Psoas muscle (tissue), 8 donors: ENCODE data around the gene UBAP2. TPM values are rescaled to one million over a fixed set of nuclear protein-coding genes. Genes with fewer than 3 reads are reported as not detected.

Experiments used
- ATAC-seq, 4 donors: fragments of 200-7000 bp; cut with Tn5 transposase; one replicate each; pipeline ENCODE4 v1.9.1; 2020; ENCODE audit warnings: moderate library complexity in 3 of 4, mild to moderate bottlenecking in 2 of 4
- DNase-seq, 2 donors: peaks; one replicate each; pipeline ENCODE4 v3.0.0-alpha.2; 2020
- H3K27ac ChIP-seq: fragments of 200-600 bp; one replicate; pipeline ENCODE4 v1.8.0; 2022
- H3K27me3 ChIP-seq, 3 donors: fragments of 200-600 bp in 1 of 3; one replicate each; pipeline versions ENCODE4 v1.6.1 to v1.8.0; 2013 to 2022; ENCODE audit warnings: low read length in 2 of 3, mild to moderate bottlenecking in 2 of 3, moderate library complexity in 1 of 3; ENCODE audit not compliant: insufficient read depth in 3 of 3
- H3K36me3 ChIP-seq, 2 donors: fragments of 200-600 bp in 1 of 2; one replicate each; pipeline versions ENCODE4 v1.6.1 to v1.8.0; 2013 to 2022; ENCODE audit warnings: low read depth in 1 of 2, mild to moderate bottlenecking in 1 of 2, moderate library complexity in 1 of 2; ENCODE audit not compliant: insufficient read depth in 1 of 2
- H3K4me1 ChIP-seq: fragments of 200-600 bp; one replicate; pipeline ENCODE4 v1.8.0; 2022
- H3K4me3 ChIP-seq: fragments of 200-600 bp; one replicate; pipeline ENCODE4 v1.8.0; 2022; ENCODE audit warnings: mild to moderate bottlenecking
- H3K9me3 ChIP-seq: fragments of 200-600 bp; one replicate; pipeline ENCODE4 v1.8.0; 2022
- CTCF ChIP-seq: fragments of 200-600 bp; IDR thresholded peaks from one replicate; pipeline ENCODE4 v1.8.0; 2022; ENCODE audit warnings: antibody characterized with exemption
- WGBS, 3 donors: extraction: QIAGEN DNeasy Blood & Tissue Kit; methylation state at CpG; one replicate each; pipeline versions ENCODE4 v1.1.6 to v1.1.7; 2013; 5-methylcytosine and 5-hydroxymethylcytosine counted together
- intact Hi-C, 2 donors: fragments of 100-400 bp; cut with DNase I; formaldehyde crosslinking; loops; one replicate each; pipeline versions ENCODE4 v1.11.0 to v1.14.2; 2022
- polyA plus RNA-seq, 3 donors: library from polyadenylated mRNA; stranded (reverse); fragments of 200-250 nt; gene quantifications; one replicate each; pipeline ENCODE4 v1.2.3, GENCODE V29; 2013
- total RNA-seq, 4 donors: library from RNA; stranded (reverse); fragmentation: NEBNext Ultra II Directional in 2 of 4; extraction: Animal tissue kit (Norgen Biotek cat#: 25700) in 2 of 4; gene quantifications; one replicate each; pipeline versions ENCODE4 v1.2.1 to v1.2.4, GENCODE V29; 2021 to 2023
- donor health status: healthy with polysubstance abuse.
- donor health status: DM: no; HTN: no; CAD: no; lungs with moderate emphysema.
- donor health status: Bipolar disorder and iron deficiency.
- donor health status: healthy.
- donor health status: DM: yes; HTN: yes; CAD: no.
- donor health status: DM: no; HTN: no; CAD: no.
- donor health status: DM: no; HTN: no; CAD: no.
- donor health status: DM: yes; HTN: yes; CAD: no.

UBAP2 gene
- total and polyA plus RNA-seq, 7 donors = 14.4 to 46.3 (median 31.5) TPM

- Histone ChIP-seq H3K4me3 (no peak overlapping the region), H3K27me3 (no peaks in the 10 kb centered on the region), H3K36me3 (peaks cover 2 to 70% of the 10 kb centered on the region in 2 donors), H3K4me1 (peaks cover 4% of the 10 kb centered on the region), H3K27ac (no peak overlapping the region), H3K9me3 (no peaks in the 10 kb centered on the region)
- 83 to 91% (median 86%) methylated on average over 4 of the region's 4 CpGs for WGBS, 3 donors
- intact Hi-C loops = no loop called here
- ATAC-seq (peak in 1 of 4 donors; percentile 51), DNase-seq (no peak)
- no peak for TF ChIP-seq CTCF
Measured at GRCh38 chr9:34010979-34011378, 37.7 kb downstream of the UBAP2 start.

GRCh38 chr9:34001951-34002350 is 46.7 kb downstream of the UBAP2 start:
- WGBS, 3 donors = 77 to 87% (median 87%) methylated on average over 2 of the region's 2 CpGs
- intact Hi-C loops = no loop called here
- Histone ChIP-seq H3K27ac (peak overlapping the region; percentile 75), H3K9me3 (no peaks in the 10 kb centered on the region), H3K4me1 (peaks cover 17% of the 10 kb centered on the region), H3K27me3 (no peaks in the 10 kb centered on the region), H3K36me3 (peaks cover 0 to 29% of the 10 kb centered on the region in 2 donors), H3K4me3 (no peak overlapping the region)
- ATAC-seq (peak in 2 of 4 donors; percentile 35 to 42), DNase-seq (no peak)
- TF ChIP-seq CTCF = no peak

- Histone ChIP-seq H3K27me3 (no peaks in the 10 kb centered on the region), H3K4me3 (no peak overlapping the region), H3K4me1 (peaks cover 17% of the 10 kb centered on the region), H3K9me3 (no peaks in the 10 kb centered on the region), H3K27ac (peak overlapping the region; percentile 75), H3K36me3 (peaks cover 4 to 32% of the 10 kb centered on the region in 2 donors)
- 31 to 43% (median 31%) methylated on average over 3 of the region's 3 CpGs for WGBS, 3 donors
- TF ChIP-seq CTCF = no peak
- no peak for DNase-seq
- intact Hi-C loops = no loop called here
- ATAC-seq = peak; percentile 79 to 85 (median 82)
Measured at GRCh38 chr9:34001298-34001697, 47.4 kb downstream of the UBAP2 start.

- DNase-seq (no peak), ATAC-seq (no peak)
- Histone ChIP-seq H3K9me3 (no peaks in the 10 kb centered on the region), H3K36me3 (peaks cover 4 to 64% of the 10 kb centered on the region in 2 donors), H3K4me3 (no peak overlapping the region), H3K4me1 (peaks cover under 1% of the 10 kb centered on the region), H3K27me3 (no peaks in the 10 kb centered on the region), H3K27ac (no peak overlapping the region)
- TF ChIP-seq CTCF = no peak
- intact Hi-C loops = no loop called here
Measured at GRCh38 chr9:33995449-33995848, 53.2 kb downstream of the UBAP2 start.

GRCh38 chr9:33993104-33993503 is 55.6 kb downstream of the UBAP2 start:
- Histone ChIP-seq H3K4me1 (no peaks in the 10 kb centered on the region), H3K4me3 (no peak overlapping the region), H3K36me3 (peaks cover 4 to 59% of the 10 kb centered on the region in 2 donors), H3K9me3 (no peaks in the 10 kb centered on the region), H3K27ac (no peak overlapping the region), H3K27me3 (no peaks in the 10 kb centered on the region)
- ATAC-seq = no peak
- TF ChIP-seq CTCF = no peak
- intact Hi-C loops = no loop called here
- 62 to 67% (median 66%) methylated on average over 2 of the region's 2 CpGs for WGBS, 3 donors
- DNase-seq = no peak
